Activated T-cell treated with anti-CD3 and anti-CD28 coated beads, Interleukin-2, amount 50 U/mL, for 4 hours (primary cell): ENCODE measurements around the gene OR11L1. TPM values are rescaled to one million over a fixed set of nuclear protein-coding genes. Genes with fewer than 3 reads are reported as not detected.

Experiments
- ATAC-seq, 2 donors: fragments of 200-7000 bp; cut with Tn5 transposase; one replicate each; pipeline ENCODE4 v1.10.0; 2021
- DNase-seq: peaks from one replicate; pipeline ENCODE4 v3.0.0-alpha.2; 2020
- H3K27me3 Mint-ChIP-seq: one replicate; pipeline ENCODE4 v1.8.0; 2021; ENCODE audit warnings: low read depth, mixed read lengths
- H3K36me3 Mint-ChIP-seq: one replicate; pipeline ENCODE4 v1.8.0; 2022; ENCODE audit warnings: mixed read lengths; ENCODE audit not compliant: insufficient read depth
- H3K4me1 Mint-ChIP-seq: one replicate; pipeline ENCODE4 v1.8.0; 2021; ENCODE audit warnings: low read depth, mixed read lengths
- H3K4me3 Mint-ChIP-seq: one replicate; pipeline ENCODE4 v1.8.0; 2021; ENCODE audit warnings: mild to moderate bottlenecking, moderate library complexity, mixed read lengths
- H3K9me3 Mint-ChIP-seq: one replicate; pipeline ENCODE4 v1.8.0; 2021; ENCODE audit warnings: mixed read lengths
- total RNA-seq, 3 donors: library from RNA; stranded (reverse); gene quantifications; one replicate each; pipeline ENCODE4 v1.2.1, GENCODE V29; 2021

Gene OR11L1
- total RNA-seq, result not detected

- ATAC-seq, result no peak
- no peak within 1 kb of the TSS for H3K4me3 Mint-ChIP-seq
These were observed at the start of gene OR11L1 for GRCh38 chr1:247841796-247842195. OR11L1 (minus strand) TSS chr1:247841896; CDS start chr1:247841896, 0 bp downstream.

GRCh38 chr1:247884797-247885413 lies 43.2 kb upstream of the OR11L1 start:
- Mint-ChIP-seq H3K36me3 (no peaks in the 10 kb centered on the region), H3K27me3 (no peaks in the 10 kb centered on the region), H3K4me3 (no peak overlapping the region), H3K9me3 (no peaks in the 10 kb centered on the region), H3K4me1 (no peaks in the 10 kb centered on the region)
- ATAC-seq (no peak), DNase-seq (no peak)

More at GRCh38 chr1:247841796-247842195, at the start of gene OR11L1:
- Mint-ChIP-seq H3K36me3 (no peaks in the 10 kb centered on the region), H3K4me1 (no peaks in the 10 kb centered on the region), H3K9me3 (no peaks in the 10 kb centered on the region), H3K27me3 (no peaks in the 10 kb centered on the region)
- DNase-seq, result no peak

GRCh38 chr1:247883346-247883745 lies 41.6 kb upstream of the OR11L1 start:
- no peaks in the 10 kb centered on the region for H3K9me3 Mint-ChIP-seq
- ATAC-seq (no peak), DNase-seq (no peak)
- no peak overlapping the region for H3K4me3 Mint-ChIP-seq
- H3K27me3 Mint-ChIP-seq, result no peaks in the 10 kb centered on the region
- H3K36me3 Mint-ChIP-seq, result no peaks in the 10 kb centered on the region
- H3K4me1 Mint-ChIP-seq, result no peaks in the 10 kb centered on the region

GRCh38 chr1:247865416-247865815 lies 23.7 kb upstream of the OR11L1 start:
- Mint-ChIP-seq H3K36me3 (no peaks in the 10 kb centered on the region), H3K4me3 (no peak overlapping the region), H3K27me3 (peaks cover 13% of the 10 kb centered on the region), H3K9me3 (peaks cover 3% of the 10 kb centered on the region), H3K4me1 (no peaks in the 10 kb centered on the region)
- DNase-seq (no peak), ATAC-seq (no peak)

GRCh38 chr1:247864644-247865043 lies 22.9 kb upstream of the OR11L1 start:
- no peak for DNase-seq
- H3K36me3 Mint-ChIP-seq, result no peaks in the 10 kb centered on the region
- H3K4me1 Mint-ChIP-seq, result no peaks in the 10 kb centered on the region
- H3K27me3 Mint-ChIP-seq, result peaks cover 14% of the 10 kb centered on the region
- no peak overlapping the region for H3K4me3 Mint-ChIP-seq
- peaks cover 2% of the 10 kb centered on the region for H3K9me3 Mint-ChIP-seq
- no peak for ATAC-seq

GRCh38 chr1:247862756-247863155 lies 21.1 kb upstream of the OR11L1 start:
- Mint-ChIP-seq H3K4me3 (no peak overlapping the region), H3K36me3 (no peaks in the 10 kb centered on the region), H3K9me3 (no peaks in the 10 kb centered on the region), H3K4me1 (peaks cover 5% of the 10 kb centered on the region), H3K27me3 (peaks cover 21% of the 10 kb centered on the region)
- no peak for DNase-seq
- no peak for ATAC-seq

GRCh38 chr1:247857985-247858619 lies 16.4 kb upstream of the OR11L1 start:
- DNase-seq (no peak), ATAC-seq (peak in 1 of 2 donors; percentile 9)
- Mint-ChIP-seq H3K4me1 (peaks cover 9% of the 10 kb centered on the region), H3K36me3 (no peaks in the 10 kb centered on the region), H3K4me3 (peak overlapping the region; percentile 73), H3K27me3 (peaks cover 30% of the 10 kb centered on the region), H3K9me3 (no peaks in the 10 kb centered on the region)

- Mint-ChIP-seq H3K27me3 (peaks cover 30% of the 10 kb centered on the region), H3K9me3 (no peaks in the 10 kb centered on the region), H3K4me3 (peak within 1 kb of the TSS; percentile 73), H3K36me3 (no peaks in the 10 kb centered on the region), H3K4me1 (peaks cover 9% of the 10 kb centered on the region)
- DNase-seq (no peak), ATAC-seq (peak; percentile 77 to 83)
These were observed 15.6 kb upstream of the OR11L1 start, which contains the start of gene TRIM58 for GRCh38 chr1:247857069-247857984. TRIM58 (plus strand) TSS chr1:247857187; CDS start chr1:247857247, 60 bp downstream.

- H3K36me3 Mint-ChIP-seq, result no peaks in the 10 kb centered on the region
- DNase-seq (no peak), ATAC-seq (no peak)
- no peak overlapping the region for H3K4me3 Mint-ChIP-seq
- H3K4me1 Mint-ChIP-seq, result peaks cover 9% of the 10 kb centered on the region
- H3K9me3 Mint-ChIP-seq, result no peaks in the 10 kb centered on the region
- peaks cover 25% of the 10 kb centered on the region for H3K27me3 Mint-ChIP-seq
These were observed 14.2 kb upstream of the OR11L1 start for GRCh38 chr1:247855911-247856310.

GRCh38 chr1:247854899-247855545 lies 13.3 kb upstream of the OR11L1 start:
- Mint-ChIP-seq H3K4me1 (peaks cover 9% of the 10 kb centered on the region), H3K36me3 (no peaks in the 10 kb centered on the region), H3K27me3 (peaks cover 20% of the 10 kb centered on the region), H3K9me3 (no peaks in the 10 kb centered on the region), H3K4me3 (no peak overlapping the region)
- no peak for DNase-seq
- no peak for ATAC-seq

GRCh38 chr1:247849616-247850015 lies 7.9 kb upstream of the OR11L1 start:
- H3K4me1 Mint-ChIP-seq, result no peaks in the 10 kb centered on the region
- H3K9me3 Mint-ChIP-seq, result no peaks in the 10 kb centered on the region
- no peaks in the 10 kb centered on the region for H3K36me3 Mint-ChIP-seq
- no peak overlapping the region for H3K4me3 Mint-ChIP-seq
- no peak for DNase-seq
- ATAC-seq, result no peak
- peaks cover 2% of the 10 kb centered on the region for H3K27me3 Mint-ChIP-seq

GRCh38 chr1:247848346-247848745 lies 6.7 kb upstream of the OR11L1 start:
- Mint-ChIP-seq H3K4me3 (no peak overlapping the region), H3K36me3 (no peaks in the 10 kb centered on the region), H3K4me1 (no peaks in the 10 kb centered on the region), H3K27me3 (peaks cover 2% of the 10 kb centered on the region), H3K9me3 (no peaks in the 10 kb centered on the region)
- ATAC-seq (no peak), DNase-seq (no peak)

- Mint-ChIP-seq H3K4me1 (no peaks in the 10 kb centered on the region), H3K36me3 (no peaks in the 10 kb centered on the region), H3K9me3 (no peaks in the 10 kb centered on the region), H3K4me3 (no peak overlapping the region), H3K27me3 (no peaks in the 10 kb centered on the region)
- DNase-seq (no peak), ATAC-seq (no peak)
These were observed 4.0 kb upstream of the OR11L1 start for GRCh38 chr1:247845693-247846017.

- H3K4me3 Mint-ChIP-seq, result no peak overlapping the region
- no peaks in the 10 kb centered on the region for H3K4me1 Mint-ChIP-seq
- no peak for DNase-seq
- H3K27me3 Mint-ChIP-seq, result no peaks in the 10 kb centered on the region
- no peaks in the 10 kb centered on the region for H3K36me3 Mint-ChIP-seq
- no peaks in the 10 kb centered on the region for H3K9me3 Mint-ChIP-seq
- no peak for ATAC-seq
These were observed 3.5 kb upstream of the OR11L1 start for GRCh38 chr1:247845011-247845692.
